Endodermal cell (in vitro differentiated cells): ENCODE results near the gene ZCWPW1. TPM values are rescaled to one million over a fixed set of nuclear protein-coding genes. Genes with fewer than 3 reads are reported as not detected.
A peak's percentile ranks its signal among the peaks of the same experiment; 100 is the strongest.
"Not testable (repeated sequence)": the region's sequence is repeated elsewhere in the genome, so short reads cannot be mapped to it uniquely, and the experiment has no call there.

Experiments
- DNase-seq: peaks from one replicate; pipeline ENCODE4 v3.0.0-alpha.2; 2017
- H3K27ac ChIP-seq: 2 replicates; pipeline ENCODE4 v1.5.1; 2013; ENCODE audit warnings: mild to moderate bottlenecking, low read depth, low read length, moderate library complexity
- H3K27me3 ChIP-seq: 2 replicates; pipeline ENCODE4 v1.6.1; 2013; ENCODE audit warnings: mild to moderate bottlenecking, low read length, moderate library complexity; ENCODE audit not compliant: insufficient read depth, control insufficient read depth, poor library complexity, severe bottlenecking
- H3K36me3 ChIP-seq: 2 replicates; pipeline ENCODE4 v1.7.0; 2013; ENCODE audit warnings: mild to moderate bottlenecking, low read length, moderate library complexity; ENCODE audit not compliant: control insufficient read depth, insufficient read depth
- H3K4me1 ChIP-seq: one replicate; pipeline ENCODE4 v1.7.0; 2013; ENCODE audit warnings: low read length; ENCODE audit not compliant: control insufficient read depth, insufficient read depth
- H3K4me3 ChIP-seq: 2 replicates; pipeline ENCODE4 v1.5.1; 2013; ENCODE audit warnings: mild to moderate bottlenecking, low read length, moderate library complexity
- H3K9ac ChIP-seq: 2 replicates; pipeline ENCODE4 v1.6.1; 2013; ENCODE audit warnings: mild to moderate bottlenecking, low read length, moderate library complexity; ENCODE audit not compliant: poor library complexity, severe bottlenecking; ENCODE audit errors: extremely low read depth
- H3K9me3 ChIP-seq: 2 replicates; pipeline ENCODE4 v1.6.1; 2013; ENCODE audit warnings: mild to moderate bottlenecking, low read length, moderate library complexity; ENCODE audit not compliant: control insufficient read depth
- H3K27ac Mint-ChIP-seq: 2 replicates; pipeline ENCODE4 v1.8.0; 2020; ENCODE audit warnings: mixed read lengths
- H3K27me3 Mint-ChIP-seq: 2 replicates; pipeline ENCODE4 v1.8.0; 2021; ENCODE audit warnings: mild to moderate bottlenecking, mixed read lengths; ENCODE audit not compliant: insufficient read depth
- H3K36me3 Mint-ChIP-seq: 2 replicates; pipeline ENCODE4 v1.8.0; 2020; ENCODE audit warnings: low read depth, mixed read lengths
- H3K4me1 Mint-ChIP-seq: 2 replicates; pipeline ENCODE4 v1.8.0; 2020; ENCODE audit warnings: mixed read lengths
- H3K4me3 Mint-ChIP-seq: 2 replicates; pipeline ENCODE4 v1.8.0; 2020; ENCODE audit warnings: mild to moderate bottlenecking, moderate library complexity, mixed read lengths
- H3K9me3 Mint-ChIP-seq: 2 replicates; pipeline ENCODE4 v1.8.0; 2020; ENCODE audit warnings: mild to moderate bottlenecking, mixed read lengths
- WGBS, 2 experiments: methylation state at CpG; one replicate each; pipeline versions ENCODE4 v1.1.5 to v1.1.7; 2013; ENCODE audit warnings: missing lambda C conversion rate in 2 of 2, mixed read lengths in 1 of 2; ENCODE audit not compliant: insufficient coverage in 1 of 2, insufficient read length in 1 of 2; 5-methylcytosine and 5-hydroxymethylcytosine counted together
- total RNA-seq, 2 donors: library from RNA; stranded (reverse); fragmentation: NEBNext Ultra II Directional in 1 of 2; extraction: Animal tissue kit (Norgen Biotek cat#: 25700) in 1 of 2; gene quantifications; 2 replicates in 1 of 2; 3 replicates in 1 of 2; pipeline ENCODE4 v1.2.1, GENCODE V29; 2021
- TF ChIP-seq, protein P1 (sequence below): fragments of 200-600 bp; sonication (generic); conservative IDR thresholded peaks from 2 replicates; pipeline ENCODE4 v1.5.0; 2021; ENCODE audit warnings: antibody characterized with exemption, mild to moderate bottlenecking

The ZCWPW1 gene
- total RNA-seq, 2 donors from 2014 or later, result 1.9 to 2.3 TPM

DNA sequence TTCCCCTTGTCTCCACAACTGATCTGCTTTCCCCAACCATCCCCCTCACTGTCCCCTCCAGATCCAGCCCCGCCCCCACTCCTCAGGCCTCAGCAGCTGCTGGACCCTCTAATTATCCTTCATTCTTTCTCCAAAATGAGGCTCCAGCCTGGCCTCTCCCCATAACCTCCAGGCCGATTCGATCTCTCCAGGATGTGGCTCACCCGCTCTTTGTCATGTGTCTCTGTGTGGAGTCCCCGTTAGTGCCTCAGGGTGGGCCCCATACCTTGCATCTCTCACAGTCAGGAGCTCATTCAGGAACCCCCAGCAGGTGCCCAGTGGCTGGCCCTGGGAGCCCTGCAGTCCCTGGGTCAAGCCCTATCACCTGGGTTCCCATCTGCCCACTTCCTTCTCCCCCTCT is 53.9 kb downstream of the ZCWPW1 start:
- no peaks in the 10 kb centered on the region for H3K36me3 ChIP-seq
- H3K9ac ChIP-seq, result no peak overlapping the region
- WGBS, 2 experiments, result 60 to 74% methylated on average over 1 to 5 of the region's 5 CpGs
- H3K4me1 ChIP-seq, result no peaks in the 10 kb centered on the region
- Mint-ChIP-seq H3K36me3 (no peaks in the 10 kb centered on the region), H3K4me3 (no peak overlapping the region), H3K4me1 (peaks cover 5% of the 10 kb centered on the region), H3K27me3 (no peaks in the 10 kb centered on the region), H3K9me3 (no peaks in the 10 kb centered on the region), H3K27ac (no peak overlapping the region)
- DNase-seq, result no peak
- no peaks in the 10 kb centered on the region for H3K27me3 ChIP-seq
- H3K9me3 ChIP-seq, result no peaks in the 10 kb centered on the region
- TF ChIP-seq, protein P1, sequence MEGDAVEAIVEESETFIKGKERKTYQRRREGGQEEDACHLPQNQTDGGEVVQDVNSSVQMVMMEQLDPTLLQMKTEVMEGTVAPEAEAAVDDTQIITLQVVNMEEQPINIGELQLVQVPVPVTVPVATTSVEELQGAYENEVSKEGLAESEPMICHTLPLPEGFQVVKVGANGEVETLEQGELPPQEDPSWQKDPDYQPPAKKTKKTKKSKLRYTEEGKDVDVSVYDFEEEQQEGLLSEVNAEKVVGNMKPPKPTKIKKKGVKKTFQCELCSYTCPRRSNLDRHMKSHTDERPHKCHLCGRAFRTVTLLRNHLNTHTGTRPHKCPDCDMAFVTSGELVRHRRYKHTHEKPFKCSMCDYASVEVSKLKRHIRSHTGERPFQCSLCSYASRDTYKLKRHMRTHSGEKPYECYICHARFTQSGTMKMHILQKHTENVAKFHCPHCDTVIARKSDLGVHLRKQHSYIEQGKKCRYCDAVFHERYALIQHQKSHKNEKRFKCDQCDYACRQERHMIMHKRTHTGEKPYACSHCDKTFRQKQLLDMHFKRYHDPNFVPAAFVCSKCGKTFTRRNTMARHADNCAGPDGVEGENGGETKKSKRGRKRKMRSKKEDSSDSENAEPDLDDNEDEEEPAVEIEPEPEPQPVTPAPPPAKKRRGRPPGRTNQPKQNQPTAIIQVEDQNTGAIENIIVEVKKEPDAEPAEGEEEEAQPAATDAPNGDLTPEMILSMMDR, result no peak
- H3K4me3 ChIP-seq, result no peak overlapping the region
- no peak overlapping the region for H3K27ac ChIP-seq

GRCh38 chr7:100373870-100374598 is 54.5 kb downstream of the ZCWPW1 start:
- 85 to 93% methylated on average over 6 to 14 of the region's 15 CpGs for WGBS, 2 experiments
- not testable (repeated sequence) for H3K9ac ChIP-seq, H3K4me1 ChIP-seq, H3K27me3 Mint-ChIP-seq, H3K27ac Mint-ChIP-seq, H3K9me3 Mint-ChIP-seq, H3K4me3 ChIP-seq, H3K36me3 ChIP-seq, H3K9me3 ChIP-seq, H3K27ac ChIP-seq, H3K4me1 Mint-ChIP-seq, H3K27me3 ChIP-seq, H3K36me3 Mint-ChIP-seq, H3K4me3 Mint-ChIP-seq
- DNase-seq, result peak; percentile 66
- TF ChIP-seq, protein P1, result peak; percentile 53

- Histone ChIP-seq H3K4me1 (no peaks in the 10 kb centered on the region), H3K27ac (no peak within 1 kb of the TSS), H3K4me3 (no peak within 1 kb of the TSS), H3K27me3 (no peaks in the 10 kb centered on the region), H3K36me3 (peaks cover 3% of the 10 kb centered on the region), H3K9ac (no peak within 1 kb of the TSS), H3K9me3 (no peaks in the 10 kb centered on the region)
- no peaks in the 10 kb centered on the region for H3K36me3 Mint-ChIP-seq
- H3K9me3 Mint-ChIP-seq, result no peaks in the 10 kb centered on the region
- peaks cover 5% of the 10 kb centered on the region for H3K4me1 Mint-ChIP-seq
- no peak within 1 kb of the TSS for H3K27ac Mint-ChIP-seq
- no peaks in the 10 kb centered on the region for H3K27me3 Mint-ChIP-seq
- TF ChIP-seq, protein P1, result no peak
- H3K4me3 Mint-ChIP-seq, result no peak within 1 kb of the TSS
- DNase-seq, result no peak
- 84 to 93% methylated on average over 7 to 12 of the region's 12 CpGs for WGBS, 2 experiments
Observed at GRCh38 chr7:100373261-100373831, 55.2 kb downstream of the ZCWPW1 start, which contains the start of gene PILRA. Gene PILRA, plus strand, starts transcription at chr7:100373487. Its CDS starts 170 bp downstream, at chr7:100373657.
